HG02763 (cell line): ENCODE results near the gene PHKB.

ENCODE experiments used
- ATAC-seq: cut with Tn5 transposase; IDR thresholded peaks from one replicate; pipeline ENCODE4 v1.9.1; 2021; ENCODE audit warnings: mild to moderate bottlenecking, moderate library complexity; ENCODE audit not compliant: unreplicated experiment

The PHKB gene

GRCh38 chr16:47617732-47618131 lies 156.6 kb downstream of the PHKB start:
- no peak for ATAC-seq

- no peak for ATAC-seq
Measured at GRCh38 chr16:47622451-47623176, 161.5 kb downstream of the PHKB start.

GRCh38 chr16:47624563-47624962 lies 163.4 kb downstream of the PHKB start:
- no peak for ATAC-seq

GRCh38 chr16:47625115-47625567 lies 164.0 kb downstream of the PHKB start:
- no peak for ATAC-seq

- no peak for ATAC-seq
Measured at GRCh38 chr16:47626246-47626645, 165.1 kb downstream of the PHKB start.

- no peak for ATAC-seq
Measured at GRCh38 chr16:47627085-47627639, 166.0 kb downstream of the PHKB start.

- ATAC-seq: no peak
Measured at GRCh38 chr16:47627721-47628120, 166.6 kb downstream of the PHKB start.

- ATAC-seq: no peak
Measured at GRCh38 chr16:47631131-47631530, 170.0 kb downstream of the PHKB start.

- no peak for ATAC-seq
Measured at GRCh38 chr16:47634126-47634525, 173.0 kb downstream of the PHKB start.

GRCh38 chr16:47634727-47635126 lies 173.6 kb downstream of the PHKB start:
- no peak for ATAC-seq

GRCh38 chr16:47636501-47637099 lies 175.5 kb downstream of the PHKB start:
- ATAC-seq: no peak

- ATAC-seq: no peak
Measured at GRCh38 chr16:47638175-47638574, 177.0 kb downstream of the PHKB start.

GRCh38 chr16:47640661-47641060 lies 179.5 kb downstream of the PHKB start:
- no peak for ATAC-seq

GRCh38 chr16:47643323-47644000 lies 182.3 kb downstream of the PHKB start:
- no peak for ATAC-seq

- no peak for ATAC-seq
Measured at GRCh38 chr16:47644166-47644565, 183.0 kb downstream of the PHKB start.

- ATAC-seq: no peak
Measured at GRCh38 chr16:47644661-47645060, 183.5 kb downstream of the PHKB start.

- no peak for ATAC-seq
Measured at GRCh38 chr16:47646914-47647313, 185.8 kb downstream of the PHKB start.

- ATAC-seq: no peak
Measured at GRCh38 chr16:47657032-47657431, 195.9 kb downstream of the PHKB start.

- ATAC-seq: no peak
Measured at GRCh38 chr16:47657977-47658376, 196.8 kb downstream of the PHKB start.

- ATAC-seq: no peak
Measured at GRCh38 chr16:47660540-47660939, 199.4 kb downstream of the PHKB start.

GRCh38 chr16:47664653-47665325 lies 203.7 kb downstream of the PHKB start:
- no peak for ATAC-seq
